Esophagus muscularis mucosa (tissue), 4 donors: ENCODE results near the gene PLP1. TPM values are rescaled to one million over a fixed set of nuclear protein-coding genes. Genes with fewer than 3 reads are reported as not detected.

Experiments used
- DNase-seq: peaks from one replicate; pipeline ENCODE4 v3.0.0-alpha.2; 2017; ENCODE audit errors: extremely low spot score
- H3K27ac ChIP-seq, 4 donors: fragments of 200-600 bp; sonication (generic); replicated peaks in 1 of 4; 1 replicate in 3 of 4; 2 replicates in 1 of 4; pipeline ENCODE4 v1.5.1; 2016 to 2019; ENCODE audit warnings: mild to moderate bottlenecking in 1 of 4
- H3K27me3 ChIP-seq, 4 donors: fragments of 200-600 bp; sonication (generic); one replicate each; pipeline versions ENCODE4 v1.5.1 to v1.6.0; 2016 to 2019
- H3K36me3 ChIP-seq, 4 donors: fragments of 200-600 bp; sonication (generic); one replicate each; pipeline ENCODE4 v1.5.1; 2016 to 2019
- H3K4me1 ChIP-seq, 4 donors: fragments of 200-600 bp; sonication (generic); one replicate each; pipeline ENCODE4 v1.5.1; 2016 to 2019
- H3K4me3 ChIP-seq, 4 donors: fragments of 200-600 bp; sonication (generic); 1 replicate in 2 of 4; 2 replicates in 2 of 4; pipeline ENCODE4 v1.5.1; 2016 to 2019; ENCODE audit warnings: mild to moderate bottlenecking in 4 of 4, moderate library complexity in 1 of 4
- H3K9me3 ChIP-seq, 4 donors: fragments of 200-600 bp; sonication (generic); 1 replicate in 3 of 4; 2 replicates in 1 of 4; pipeline ENCODE4 v1.5.1; 2016 to 2019
- CTCF ChIP-seq, 3 experiments: fragments of 200-600 bp in 2 of 3; fragments of 450-650 bp in 1 of 3; sonication (generic) in 2 of 3; IDR thresholded peaks; one replicate each; pipeline ENCODE4 v1.5.1; 2017 to 2019; ENCODE audit warnings: antibody characterized with exemption in 3 of 3, mild to moderate bottlenecking in 2 of 3, moderate library complexity in 1 of 3
- EP300 ChIP-seq: sonication (generic); formaldehyde crosslinking; IDR thresholded peaks from one replicate; pipeline ENCODE4 v1.6.1; 2017; ENCODE audit warnings: antibody characterized with exemption
- POLR2A ChIP-seq: fragments of 450-650 bp; IDR thresholded peaks from one replicate; pipeline ENCODE4 v1.6.1; 2017; ENCODE audit warnings: antibody characterized with exemption, moderate library complexity, mild to moderate bottlenecking, low read depth
- POLR2AphosphoS5 ChIP-seq, 2 donors: sonication (generic); formaldehyde crosslinking; IDR thresholded peaks; one replicate each; pipeline ENCODE4 v1.6.1; 2017; ENCODE audit warnings: antibody characterized with exemption in 2 of 2
- WGBS: methylation state at CpG from one replicate; pipeline ENCODE4 v1.1.5; 2018; 5-methylcytosine and 5-hydroxymethylcytosine counted together
- intact Hi-C: fragments of 100-400 bp; cut with DNase I; formaldehyde crosslinking; loops from one replicate; pipeline ENCODE4 v1.15.1; 2023
- total RNA-seq, 4 donors: library from RNA; depleted of rRNA; stranded (reverse); fragments of >200 nt; gene quantifications; one replicate each; pipeline versions ENCODE4 v1.1.0 to v1.2.1, GENCODE V29; 2016

PLP1 gene
- total RNA-seq, 4 donors from 2014 or later = 27.5 to 52.3 (median 37.8) TPM

GRCh38 chrX:103828529-103828928 lies 51.9 kb downstream of the PLP1 start:
- intact Hi-C loops = no loop called here
- Histone ChIP-seq H3K27me3 (no peaks in the 10 kb centered on the region), H3K36me3 (no peaks in the 10 kb centered on the region), H3K4me1 (peaks cover 0 to 22% (median 19%) of the 10 kb centered on the region in 4 donors), H3K9me3 (no peaks in the 10 kb centered on the region), H3K27ac (peak overlapping the region; percentile 49 to 90 (median 72)), H3K4me3 (no peak overlapping the region)
- no peak for DNase-seq
- TF ChIP-seq POLR2AphosphoS5 (IDR thresholded peaks at IDR 0.05) (no peak), POLR2A (no peak), EP300 (no peak), CTCF (IDR thresholded peaks at IDR 0.05) (no peak)
- WGBS = 47% methylated on average over 2 of the region's 2 CpGs

- Histone ChIP-seq H3K9me3 (no peaks in the 10 kb centered on the region), H3K4me1 (peaks cover 0 to 20% (median 17%) of the 10 kb centered on the region in 4 donors), H3K27ac (peak overlapping the region; percentile 82 to 90 (median 87)), H3K36me3 (no peaks in the 10 kb centered on the region), H3K27me3 (no peaks in the 10 kb centered on the region), H3K4me3 (peak overlapping the region; percentile 64 to 72 (median 67))
- WGBS = 78% methylated on average over 7 of the region's 7 CpGs
- intact Hi-C loops = no loop called here
- DNase-seq = no peak
- TF ChIP-seq POLR2AphosphoS5 (IDR thresholded peaks at IDR 0.05) (no peak), CTCF (IDR thresholded peaks at IDR 0.05) (no peak), EP300 (no peak), POLR2A (no peak)
These were observed 54.2 kb downstream of the PLP1 start for GRCh38 chrX:103830848-103831247.

- peak overlapping the region; percentile 82 to 90 (median 87) for H3K27ac ChIP-seq
- H3K4me1 ChIP-seq = peaks cover 0 to 20% (median 17%) of the 10 kb centered on the region in 4 donors
- intact Hi-C loops = no loop called here
- WGBS = 29% methylated on average over 8 of the region's 11 CpGs
- H3K27me3 ChIP-seq = no peaks in the 10 kb centered on the region
- H3K4me3 ChIP-seq = peak overlapping the region; percentile 64 to 72 (median 67)
- no peaks in the 10 kb centered on the region for H3K36me3 ChIP-seq
- DNase-seq = no peak
- H3K9me3 ChIP-seq = no peaks in the 10 kb centered on the region
- no peak for TF ChIP-seq POLR2A
- TF ChIP-seq POLR2AphosphoS5 (IDR thresholded peaks at IDR 0.05) = peak; percentile 19 to 60
These were observed 54.7 kb downstream of the PLP1 start for GRCh38 chrX:103831342-103831802.

- peak; percentile 91 for DNase-seq
- Histone ChIP-seq H3K27ac (peak within 1 kb of the TSS; percentile 82 to 90 (median 87)), H3K4me1 (peaks cover 0 to 20% (median 17%) of the 10 kb centered on the region in 4 donors), H3K27me3 (no peaks in the 10 kb centered on the region), H3K36me3 (no peaks in the 10 kb centered on the region), H3K9me3 (no peaks in the 10 kb centered on the region), H3K4me3 (peak within 1 kb of the TSS; percentile 64 to 72 (median 67))
- 13% methylated on average over 31 of the region's 54 CpGs for WGBS
- intact Hi-C loops = no loop called here
- TF ChIP-seq POLR2A = no peak
- TF ChIP-seq CTCF (IDR thresholded peaks at IDR 0.05) = no peak
- TF ChIP-seq POLR2AphosphoS5 (IDR thresholded peaks at IDR 0.05) = peak in 1 of 2 donors; percentile 2
- TF ChIP-seq EP300 = no peak
These were observed 55.3 kb downstream of the PLP1 start, which contains the start of gene RAB9B for GRCh38 chrX:103831803-103832544. Gene RAB9B, minus strand, starts transcription at chrX:103832257. Its CDS starts 6,473 bp downstream, at chrX:103825784.

- H3K4me3 ChIP-seq = no peak overlapping the region
- H3K9me3 ChIP-seq = no peaks in the 10 kb centered on the region
- no peaks in the 10 kb centered on the region for H3K4me1 ChIP-seq
- no peak overlapping the region for H3K27ac ChIP-seq
- no peaks in the 10 kb centered on the region for H3K27me3 ChIP-seq
- no peaks in the 10 kb centered on the region for H3K36me3 ChIP-seq
- intact Hi-C loops = no loop called here
- TF ChIP-seq EP300 (no peak), CTCF (IDR thresholded peaks at IDR 0.05) (no peak), POLR2A (no peak), POLR2AphosphoS5 (IDR thresholded peaks at IDR 0.05) (no peak)
- 58% methylated on average over 1 of the region's 1 CpG for WGBS
- no peak for DNase-seq
These were observed 62.8 kb downstream of the PLP1 start for GRCh38 chrX:103839404-103839803.
